ENCODE data around the gene BABAM2.

The BABAM2 gene

DNA sequence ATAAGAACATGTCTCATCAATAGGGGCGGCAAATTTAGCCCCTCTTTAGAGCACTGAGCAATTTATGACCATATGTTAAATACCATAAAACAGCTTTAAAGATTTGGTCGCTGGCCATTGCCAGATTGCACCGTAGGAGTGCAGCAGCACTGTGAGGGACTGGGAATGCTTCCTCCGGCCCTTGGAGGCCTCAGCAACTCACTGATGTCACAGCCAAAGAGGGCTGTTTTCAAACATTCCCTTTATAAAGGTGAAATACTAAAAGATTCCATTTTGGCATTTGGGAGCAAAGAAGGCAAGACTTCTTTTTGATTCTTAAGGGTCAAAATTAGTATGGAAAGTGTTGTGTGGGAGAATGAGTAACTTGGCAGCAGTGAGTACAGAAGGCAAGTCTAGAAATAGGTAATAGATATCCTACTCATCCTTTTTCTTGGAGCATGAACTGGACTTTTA is 63.7 kb downstream of the BABAM2 start:
- TF ChIP-seq, protein P1, sequence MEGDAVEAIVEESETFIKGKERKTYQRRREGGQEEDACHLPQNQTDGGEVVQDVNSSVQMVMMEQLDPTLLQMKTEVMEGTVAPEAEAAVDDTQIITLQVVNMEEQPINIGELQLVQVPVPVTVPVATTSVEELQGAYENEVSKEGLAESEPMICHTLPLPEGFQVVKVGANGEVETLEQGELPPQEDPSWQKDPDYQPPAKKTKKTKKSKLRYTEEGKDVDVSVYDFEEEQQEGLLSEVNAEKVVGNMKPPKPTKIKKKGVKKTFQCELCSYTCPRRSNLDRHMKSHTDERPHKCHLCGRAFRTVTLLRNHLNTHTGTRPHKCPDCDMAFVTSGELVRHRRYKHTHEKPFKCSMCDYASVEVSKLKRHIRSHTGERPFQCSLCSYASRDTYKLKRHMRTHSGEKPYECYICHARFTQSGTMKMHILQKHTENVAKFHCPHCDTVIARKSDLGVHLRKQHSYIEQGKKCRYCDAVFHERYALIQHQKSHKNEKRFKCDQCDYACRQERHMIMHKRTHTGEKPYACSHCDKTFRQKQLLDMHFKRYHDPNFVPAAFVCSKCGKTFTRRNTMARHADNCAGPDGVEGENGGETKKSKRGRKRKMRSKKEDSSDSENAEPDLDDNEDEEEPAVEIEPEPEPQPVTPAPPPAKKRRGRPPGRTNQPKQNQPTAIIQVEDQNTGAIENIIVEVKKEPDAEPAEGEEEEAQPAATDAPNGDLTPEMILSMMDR (conservative IDR thresholded peaks at IDR 0.05) = no peak
- no peak overlapping the region for H3K27ac ChIP-seq

DNA sequence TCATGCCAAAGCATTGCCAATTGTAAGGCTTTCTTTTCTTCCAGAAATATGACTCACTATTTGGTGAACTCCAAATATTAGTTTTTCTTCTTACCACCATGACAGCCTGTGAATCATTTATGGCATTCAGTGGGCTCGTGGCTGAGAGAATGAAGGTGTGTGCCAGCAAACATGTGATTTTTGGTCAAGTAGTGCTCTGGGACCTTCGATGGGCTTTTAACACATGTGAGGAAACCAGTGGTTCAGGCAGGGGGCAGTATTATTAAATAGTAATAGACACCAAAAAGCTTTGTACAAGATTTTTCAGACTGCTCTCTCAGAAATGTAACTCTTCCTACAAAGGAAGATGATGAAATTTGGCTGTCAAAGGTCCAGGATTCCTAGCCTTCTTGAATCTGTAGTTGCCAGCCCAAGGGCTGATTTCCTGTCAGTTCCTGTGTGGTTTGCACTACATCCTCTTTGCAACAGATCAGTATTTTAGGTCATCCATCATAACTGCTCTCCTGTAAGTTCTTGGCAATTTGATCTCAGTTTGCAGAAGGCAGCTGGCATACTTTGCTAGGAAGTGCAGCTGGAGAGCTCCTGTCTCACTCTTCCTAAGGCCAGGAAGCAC is 64.3 kb downstream of the BABAM2 start:
- TF ChIP-seq, protein P1 (conservative IDR thresholded peaks at IDR 0.05) = no peak
- no peak overlapping the region for H3K27ac ChIP-seq

DNA sequence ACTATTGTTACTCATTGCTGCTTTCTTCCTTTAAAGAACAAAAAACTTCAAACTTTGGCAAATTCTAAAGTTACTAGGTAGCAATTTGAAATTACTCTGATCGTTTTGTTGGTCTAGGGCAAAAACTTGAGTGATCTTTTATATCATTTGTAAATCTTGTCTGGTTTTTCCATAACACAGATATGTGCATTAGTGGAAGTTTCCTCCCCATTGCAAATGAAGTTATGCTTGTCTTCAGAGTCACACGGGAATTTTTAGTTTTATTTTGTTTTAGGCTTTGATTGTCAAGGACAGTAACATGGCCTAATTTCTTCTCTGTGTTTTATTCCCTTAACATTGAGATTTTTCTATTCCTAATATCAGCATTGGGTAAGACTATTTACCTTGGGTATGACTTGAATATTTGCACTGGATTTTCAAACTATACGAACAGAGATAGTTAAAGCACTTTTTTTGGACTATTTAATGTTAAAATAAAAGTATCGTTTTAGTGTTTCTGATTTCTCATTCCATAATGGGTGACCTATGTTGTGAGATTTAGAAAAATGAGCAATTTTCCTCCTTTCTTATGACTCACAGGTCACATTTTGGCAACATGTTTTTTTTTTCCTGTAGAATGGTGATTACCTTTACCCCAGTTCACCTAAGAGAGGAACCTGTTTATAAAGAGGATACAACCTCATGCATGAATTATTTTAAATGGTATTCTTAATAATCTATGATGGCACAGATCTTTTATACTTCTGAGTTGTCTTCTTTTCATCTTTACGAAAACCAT is 65.0 kb downstream of the BABAM2 start:
- no peak overlapping the region for H3K27ac ChIP-seq
- TF ChIP-seq, protein P1 (conservative IDR thresholded peaks at IDR 0.05) = no peak

DNA sequence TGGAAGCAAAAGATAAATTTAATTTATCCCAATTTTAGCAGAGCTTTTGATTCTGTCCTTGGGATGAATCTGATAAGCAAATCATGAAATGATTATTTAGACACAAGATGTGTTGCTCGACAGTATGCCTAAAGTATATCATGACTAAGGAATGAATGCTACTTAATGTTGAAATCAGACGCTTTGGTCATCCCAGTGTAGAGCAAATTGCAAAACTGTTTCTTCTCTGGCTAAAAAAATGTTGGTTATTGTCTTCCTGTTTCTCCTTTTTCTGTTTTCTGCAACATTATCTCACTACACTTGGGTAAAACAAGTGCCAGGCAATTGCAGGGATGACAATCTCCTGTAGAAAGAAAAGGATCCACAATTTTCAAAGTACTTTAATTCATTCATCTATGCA is 66.4 kb downstream of the BABAM2 start:
- no peak overlapping the region for H3K27ac ChIP-seq
- TF ChIP-seq, protein P1 (conservative IDR thresholded peaks at IDR 0.05) = no peak

DNA sequence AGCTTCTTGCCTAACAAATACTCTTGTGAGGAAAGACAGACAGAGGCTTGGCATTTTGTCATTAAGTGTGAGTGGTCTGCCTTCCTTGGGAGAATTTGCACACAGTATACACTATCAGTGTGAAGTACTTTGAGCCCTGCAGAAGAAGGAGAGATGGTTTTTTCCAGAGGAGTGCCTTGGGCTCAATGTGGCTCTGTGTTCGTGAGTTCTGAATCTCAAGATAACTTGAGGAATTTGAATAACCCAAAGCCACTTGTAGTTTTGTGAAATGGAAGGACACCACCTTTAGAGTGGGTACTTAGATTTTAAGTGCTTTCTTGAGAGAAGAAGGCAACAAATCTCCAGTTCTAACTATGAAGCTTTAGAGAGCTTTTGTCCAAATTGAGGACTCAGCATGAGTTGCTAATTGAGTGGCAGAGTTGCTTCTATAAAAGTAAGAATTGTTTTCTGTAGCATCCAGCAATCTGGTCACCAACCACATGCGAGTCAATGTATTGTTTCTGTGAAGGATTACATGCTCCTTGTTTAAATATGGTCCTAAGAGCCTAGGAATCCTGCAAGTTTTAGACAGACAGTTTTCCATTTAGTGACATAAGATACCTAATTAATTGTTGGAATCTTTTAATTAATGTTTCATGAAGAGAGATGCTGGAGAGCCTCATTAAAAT is 68.3 kb downstream of the BABAM2 start:
- TF ChIP-seq, protein P1 (conservative IDR thresholded peaks at IDR 0.05) = no peak
- H3K27ac ChIP-seq = no peak overlapping the region

DNA sequence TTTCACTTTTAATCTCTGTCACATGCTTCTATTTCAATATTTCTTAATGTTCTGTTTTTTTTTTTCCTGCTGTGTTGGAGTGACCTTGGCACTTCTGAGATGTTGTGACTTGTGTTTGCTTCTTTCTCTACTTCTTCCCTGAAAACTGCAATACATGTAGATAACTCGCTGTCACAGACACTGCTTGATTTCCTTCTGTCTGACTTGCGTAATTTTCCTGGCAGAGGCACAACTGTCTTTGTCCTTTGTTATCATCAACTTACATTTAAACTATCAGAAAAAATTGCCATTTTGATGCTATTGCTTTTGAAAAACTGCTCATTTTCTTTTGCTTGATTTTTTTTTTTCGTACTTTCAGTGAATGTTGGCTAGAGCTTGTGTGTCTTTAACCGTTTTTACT is 69.0 kb downstream of the BABAM2 start:
- no peak overlapping the region for H3K27ac ChIP-seq
- TF ChIP-seq, protein P1 (conservative IDR thresholded peaks at IDR 0.05) = no peak

DNA sequence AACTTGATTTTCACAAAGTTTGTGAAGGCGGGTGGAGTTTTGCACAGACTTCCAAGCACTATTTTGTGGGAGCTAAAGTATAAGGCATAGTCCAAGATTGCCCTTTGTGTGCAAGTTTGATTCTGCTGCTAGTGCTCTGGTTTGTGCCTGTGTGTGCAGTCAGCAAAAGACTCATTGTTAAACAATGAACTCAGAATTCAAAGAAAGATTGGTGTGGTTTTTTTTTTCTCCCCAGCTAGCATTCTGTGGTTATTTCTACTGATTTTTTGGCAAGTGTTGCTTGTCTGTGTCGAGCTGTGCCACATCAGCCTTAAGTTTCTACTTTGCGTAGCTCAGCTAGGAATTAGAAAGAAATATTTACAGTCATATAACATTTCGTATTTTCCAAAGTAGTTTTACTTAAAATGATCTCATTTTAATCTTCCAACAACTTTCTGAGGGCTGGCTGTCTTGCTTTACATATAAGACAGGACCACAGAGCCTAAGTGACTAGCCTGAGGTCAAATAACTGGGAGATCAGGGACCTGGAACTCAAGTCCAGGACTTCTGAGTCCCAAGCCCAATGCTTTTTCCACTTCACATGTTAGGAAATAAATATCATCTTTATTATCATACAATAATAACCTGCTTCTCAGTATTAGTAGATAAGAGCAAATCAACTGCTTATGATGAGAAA is 69.8 kb downstream of the BABAM2 start:
- H3K27ac ChIP-seq = no peak overlapping the region
- TF ChIP-seq, protein P1 (conservative IDR thresholded peaks at IDR 0.05) = no peak

Data from VCaP (cell line).